ENCODE results near the gene KNOP1. TPM values are rescaled to one million over a fixed set of nuclear protein-coding genes. Genes with fewer than 3 reads are reported as not detected.

Gene KNOP1
- total and polyA plus RNA-seq, 2 donors from 2014 or later, result 10.2 to 17.9 TPM

GRCh38 chr16:19699472-19699871, 18.6 kb downstream of the KNOP1 start:
- Histone ChIP-seq H3K9me3 (ENCODE audit: control insufficient read depth in 2 of 3, insufficient read depth in 1 of 3, low read length in 3 of 3) (no peaks in the 10 kb centered on the region), H3K9ac (ENCODE audit: low read length in 3 of 3) (no peak overlapping the region), H3K4me1 (ENCODE audit: control insufficient read depth in 2 of 3, insufficient read depth in 2 of 3, low read depth in 1 of 3, low read length in 3 of 3) (peaks cover 0 to 19% (median 13%) of the 10 kb centered on the region in 3 donors), H3K4me3 (ENCODE audit: low read length in 3 of 3) (no peak overlapping the region), H3K27ac (ENCODE audit: low read depth in 2 of 2, low read length in 2 of 2) (no peak overlapping the region), H3K27me3 (ENCODE audit: control insufficient read depth, insufficient read depth, low read length) (no peaks in the 10 kb centered on the region), H3K36me3 (ENCODE audit: control insufficient read depth in 2 of 3, insufficient read depth in 3 of 3, low read length in 3 of 3) (peaks cover 0 to 8% (median 4%) of the 10 kb centered on the region in 3 donors)
- intact Hi-C loops (cut with DNase I), result no loop called here
- DNase-seq (no peak), FAIRE-seq (no peak)
- TF ChIP-seq CTCF (IDR thresholded peaks at IDR 0.05; ENCODE audit: borderline replicate concordance, extremely low read depth, insufficient read depth), result no peak

- peaks cover 0 to 8% (median 4%) of the 10 kb centered on the region in 3 donors for H3K36me3 ChIP-seq (ENCODE audit: control insufficient read depth in 2 of 3, insufficient read depth in 3 of 3, low read length in 3 of 3)
- no peak overlapping the region for H3K4me3 ChIP-seq (ENCODE audit: low read length in 3 of 3)
- FAIRE-seq (no peak), DNase-seq (no peak)
- H3K4me1 ChIP-seq (ENCODE audit: control insufficient read depth in 2 of 3, insufficient read depth in 2 of 3, low read depth in 1 of 3, low read length in 3 of 3), result peaks cover 0 to 19% (median 13%) of the 10 kb centered on the region in 3 donors
- no peak for TF ChIP-seq CTCF (IDR thresholded peaks at IDR 0.05; ENCODE audit: borderline replicate concordance, extremely low read depth, insufficient read depth)
- intact Hi-C loops (cut with DNase I), result no loop called here
- no peak overlapping the region for H3K27ac ChIP-seq (ENCODE audit: low read depth in 2 of 2, low read length in 2 of 2)
- H3K9me3 ChIP-seq (ENCODE audit: control insufficient read depth in 2 of 3, insufficient read depth in 1 of 3, low read length in 3 of 3), result no peaks in the 10 kb centered on the region
- H3K27me3 ChIP-seq (ENCODE audit: control insufficient read depth, insufficient read depth, low read length), result no peaks in the 10 kb centered on the region
- H3K9ac ChIP-seq (ENCODE audit: low read length in 3 of 3), result no peak overlapping the region
Observed at GRCh38 chr16:19698480-19699465, 19.3 kb downstream of the KNOP1 start.

DNA sequence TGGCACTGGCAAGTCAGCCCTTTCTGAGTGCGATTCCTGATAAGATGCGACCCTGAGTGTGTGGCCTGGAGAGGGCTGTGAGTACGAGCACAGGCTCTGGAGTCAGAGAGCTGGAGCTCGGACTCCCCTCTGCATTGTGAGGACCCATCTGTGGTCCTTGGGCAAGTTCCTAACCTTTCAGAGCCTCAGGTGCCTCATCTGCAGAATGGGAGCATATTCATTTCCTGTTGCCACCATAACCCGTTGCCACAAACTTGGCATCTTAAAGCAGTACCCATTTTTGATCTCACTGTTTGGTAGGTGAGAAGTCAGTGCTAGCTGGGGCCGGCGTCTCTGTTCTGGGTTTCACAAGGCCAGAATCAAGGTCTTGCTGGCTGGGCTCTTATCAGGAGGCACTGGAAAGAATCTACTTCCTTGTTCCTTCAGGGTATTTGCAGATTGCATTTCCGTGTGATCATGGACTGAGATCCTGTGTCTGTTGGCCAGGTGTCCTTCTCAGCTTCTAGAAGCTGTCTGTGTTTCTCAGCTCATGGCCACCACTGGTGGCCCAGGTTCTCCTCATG, 20.2 kb downstream of the KNOP1 start:
- FAIRE-seq, result no peak
- no peak for DNase-seq
- TF ChIP-seq CTCF (IDR thresholded peaks at IDR 0.05; ENCODE audit: borderline replicate concordance, extremely low read depth, insufficient read depth), result no peak
- H3K27ac ChIP-seq (ENCODE audit: low read depth in 2 of 2, low read length in 2 of 2), result no peak overlapping the region
- no peaks in the 10 kb centered on the region for H3K9me3 ChIP-seq (ENCODE audit: control insufficient read depth in 2 of 3, insufficient read depth in 1 of 3, low read length in 3 of 3)
- H3K9ac ChIP-seq (ENCODE audit: low read length in 3 of 3), result no peak overlapping the region
- peaks cover 0 to 19% (median 13%) of the 10 kb centered on the region in 3 donors for H3K4me1 ChIP-seq (ENCODE audit: control insufficient read depth in 2 of 3, insufficient read depth in 2 of 3, low read depth in 1 of 3, low read length in 3 of 3)
- intact Hi-C loops (cut with DNase I), result no loop called here
- no peak overlapping the region for H3K4me3 ChIP-seq (ENCODE audit: low read length in 3 of 3)
- H3K36me3 ChIP-seq (ENCODE audit: control insufficient read depth in 2 of 3, insufficient read depth in 3 of 3, low read length in 3 of 3), result peaks cover 0 to 6% (median 4%) of the 10 kb centered on the region in 3 donors
- no peaks in the 10 kb centered on the region for H3K27me3 ChIP-seq (ENCODE audit: control insufficient read depth, insufficient read depth, low read length)
